ENCODE results near the gene KPNB1. TPM values are rescaled to one million over a fixed set of nuclear protein-coding genes. Genes with fewer than 3 reads are reported as not detected.
"Not testable (repeated sequence)": the region's sequence is repeated elsewhere in the genome, so short reads cannot be mapped to it uniquely, and the experiment has no call there.

Gene KPNB1
- total RNA-seq, 6 donors from 2014 or later: 162 to 223 (median 175) TPM

DNA sequence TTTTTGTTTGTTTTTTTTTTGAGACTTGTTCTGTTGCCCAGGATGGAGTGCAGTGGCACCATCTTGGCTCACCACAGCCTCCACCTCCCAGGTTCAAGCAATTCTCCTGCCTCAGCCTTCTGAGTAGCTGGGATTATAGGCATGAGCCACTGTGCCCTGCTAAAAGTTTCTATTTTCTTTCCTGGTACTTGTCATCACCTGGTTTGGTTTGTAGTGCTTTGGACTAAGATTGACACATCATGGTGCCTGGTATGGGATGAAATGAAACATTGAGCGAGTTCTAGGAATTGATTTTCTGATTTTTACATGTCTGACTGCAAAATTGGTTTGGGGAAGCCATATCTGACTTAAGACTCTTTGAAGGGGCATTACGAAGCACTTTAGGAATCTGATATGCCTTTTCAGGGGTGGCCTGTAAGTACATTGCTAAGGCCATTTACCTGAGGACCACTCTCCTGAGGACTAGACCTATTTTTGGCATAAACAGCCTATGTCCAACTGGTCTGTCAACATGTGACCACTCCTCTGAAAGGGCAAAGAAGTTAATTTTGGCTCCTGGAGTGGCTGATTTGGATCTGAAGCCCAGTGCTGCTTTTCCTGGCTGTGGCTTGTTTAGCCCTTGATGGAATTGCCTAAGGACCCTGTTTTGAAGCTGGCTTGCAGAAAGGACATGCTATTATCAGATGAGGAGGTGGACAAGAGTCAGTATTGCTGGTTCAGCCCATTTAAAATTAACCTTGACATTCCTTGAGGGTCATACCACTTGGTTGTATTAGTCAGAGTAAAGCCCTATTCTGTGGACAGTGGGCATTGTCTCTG is 25.9 kb downstream of the KPNB1 start:
- no peak for TF ChIP-seq POLR2AphosphoS5 (IDR thresholded peaks at IDR 0.05)
- no peak for TF ChIP-seq EP300 (IDR thresholded peaks at IDR 0.05)
- TF ChIP-seq, protein P1, sequence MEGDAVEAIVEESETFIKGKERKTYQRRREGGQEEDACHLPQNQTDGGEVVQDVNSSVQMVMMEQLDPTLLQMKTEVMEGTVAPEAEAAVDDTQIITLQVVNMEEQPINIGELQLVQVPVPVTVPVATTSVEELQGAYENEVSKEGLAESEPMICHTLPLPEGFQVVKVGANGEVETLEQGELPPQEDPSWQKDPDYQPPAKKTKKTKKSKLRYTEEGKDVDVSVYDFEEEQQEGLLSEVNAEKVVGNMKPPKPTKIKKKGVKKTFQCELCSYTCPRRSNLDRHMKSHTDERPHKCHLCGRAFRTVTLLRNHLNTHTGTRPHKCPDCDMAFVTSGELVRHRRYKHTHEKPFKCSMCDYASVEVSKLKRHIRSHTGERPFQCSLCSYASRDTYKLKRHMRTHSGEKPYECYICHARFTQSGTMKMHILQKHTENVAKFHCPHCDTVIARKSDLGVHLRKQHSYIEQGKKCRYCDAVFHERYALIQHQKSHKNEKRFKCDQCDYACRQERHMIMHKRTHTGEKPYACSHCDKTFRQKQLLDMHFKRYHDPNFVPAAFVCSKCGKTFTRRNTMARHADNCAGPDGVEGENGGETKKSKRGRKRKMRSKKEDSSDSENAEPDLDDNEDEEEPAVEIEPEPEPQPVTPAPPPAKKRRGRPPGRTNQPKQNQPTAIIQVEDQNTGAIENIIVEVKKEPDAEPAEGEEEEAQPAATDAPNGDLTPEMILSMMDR (IDR thresholded peaks at IDR 0.05): no peak
- TF ChIP-seq POLR2A (IDR thresholded peaks at IDR 0.05): no peak
- DNase-seq: no peak
- ATAC-seq (ENCODE audit: low FRiP score in 2 of 2): no peak
- Histone ChIP-seq H3K27ac (no peak overlapping the region), H3K4me3 (no peak overlapping the region), H3K9me3 (no peaks in the 10 kb centered on the region), H3K27me3 (no peaks in the 10 kb centered on the region), H3K4me1 (no peaks in the 10 kb centered on the region), H3K36me3 (peaks cover 90 to 100% (median 98%) of the 10 kb centered on the region in 4 donors)
- 94 to 100% methylated on average over 2 of the region's 2 CpGs for WGBS, 2 donors

DNA sequence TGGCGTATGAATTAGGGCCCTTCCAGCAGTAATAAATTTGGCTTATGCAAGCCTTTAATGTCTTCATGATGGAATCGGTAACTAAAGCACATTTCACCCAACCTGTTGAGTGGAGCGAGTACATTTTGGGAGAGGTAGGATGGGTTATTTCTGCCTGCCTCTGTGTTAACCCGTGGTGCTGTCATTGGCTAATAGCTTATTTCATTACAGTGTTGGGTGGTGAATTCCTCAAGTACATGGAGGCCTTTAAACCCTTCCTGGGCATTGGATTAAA is 26.4 kb downstream of the KPNB1 start:
- no peaks in the 10 kb centered on the region for H3K9me3 ChIP-seq
- no peaks in the 10 kb centered on the region for H3K4me1 ChIP-seq
- TF ChIP-seq EP300 (IDR thresholded peaks at IDR 0.05) (no peak), POLR2A (IDR thresholded peaks at IDR 0.05) (no peak), POLR2AphosphoS5 (IDR thresholded peaks at IDR 0.05) (no peak)
- TF ChIP-seq, protein P1 (IDR thresholded peaks at IDR 0.05): no peak
- no peaks in the 10 kb centered on the region for H3K27me3 ChIP-seq
- no peak for DNase-seq
- peaks cover 89 to 100% (median 98%) of the 10 kb centered on the region in 4 donors for H3K36me3 ChIP-seq
- H3K4me3 ChIP-seq: no peak overlapping the region
- no peak overlapping the region for H3K27ac ChIP-seq
- no peak for ATAC-seq (ENCODE audit: low FRiP score in 2 of 2)
- WGBS, 2 donors: 94 to 98% methylated on average over 4 of the region's 4 CpGs

DNA sequence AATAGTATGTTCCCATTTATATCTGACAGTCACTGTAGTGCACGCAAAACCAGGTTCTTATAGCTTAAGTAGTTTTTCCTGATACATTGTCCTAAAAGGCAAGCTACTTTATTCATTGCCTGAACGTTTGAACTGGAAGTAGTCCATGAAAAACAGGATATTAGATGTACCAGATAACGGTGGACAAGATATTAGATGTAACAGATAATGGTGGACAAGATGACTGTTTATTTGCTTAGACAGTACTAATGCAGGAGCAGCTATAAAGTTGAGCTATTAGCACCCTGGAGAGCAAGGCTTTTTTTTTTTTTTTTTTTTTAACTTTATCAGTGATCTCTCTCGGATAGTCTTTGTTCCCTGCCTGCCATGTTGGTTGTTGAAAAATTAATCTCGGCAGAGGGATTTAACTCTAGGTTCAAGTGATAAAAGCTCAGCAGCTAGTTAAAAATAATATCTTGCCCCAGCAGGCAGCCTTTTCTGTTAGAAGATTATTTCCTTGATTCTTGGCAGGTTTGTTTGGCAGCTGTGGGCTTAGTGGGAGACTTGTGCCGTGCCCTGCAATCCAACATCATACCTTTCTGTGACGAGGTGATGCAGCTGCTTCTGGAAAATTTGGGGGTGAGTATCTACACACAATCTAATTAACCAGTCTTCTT is 26.9 kb downstream of the KPNB1 start:
- Histone ChIP-seq H3K4me3 (no peak overlapping the region), H3K4me1 (no peaks in the 10 kb centered on the region), H3K27me3 (no peaks in the 10 kb centered on the region), H3K9me3 (no peaks in the 10 kb centered on the region), H3K27ac (no peak overlapping the region), H3K36me3 (peaks cover 84 to 100% (median 97%) of the 10 kb centered on the region in 4 donors)
- DNase-seq (no peak), ATAC-seq (ENCODE audit: low FRiP score in 2 of 2) (no peak)
- WGBS, 2 donors: 72% methylated on average over 7 of the region's 7 CpGs
- TF ChIP-seq EP300 (IDR thresholded peaks at IDR 0.05): no peak

GRCh38 chr17:47678196-47678595 is 28.5 kb downstream of the KPNB1 start:
- no peak for ATAC-seq (ENCODE audit: low FRiP score in 2 of 2)
- no peaks in the 10 kb centered on the region for H3K4me1 ChIP-seq
- 80 to 88% methylated on average over 7 of the region's 7 CpGs for WGBS, 2 donors

GRCh38 chr17:47682138-47682537 is 32.4 kb downstream of the KPNB1 start:
- no peak for DNase-seq
- ATAC-seq (ENCODE audit: low FRiP score in 2 of 2): no peak
- peaks cover 0 to 8% (median 2%) of the 10 kb centered on the region in 4 donors for H3K4me1 ChIP-seq
- no peaks in the 10 kb centered on the region for H3K9me3 ChIP-seq
- WGBS, 2 donors: 94 to 96% methylated on average over 2 of the region's 2 CpGs
- no peak overlapping the region for H3K4me3 ChIP-seq
- H3K27me3 ChIP-seq: no peaks in the 10 kb centered on the region
- no peak for TF ChIP-seq EP300 (IDR thresholded peaks at IDR 0.05)
- TF ChIP-seq POLR2A (IDR thresholded peaks at IDR 0.05): no peak
- no peak for TF ChIP-seq POLR2AphosphoS5 (IDR thresholded peaks at IDR 0.05)
- TF ChIP-seq, protein P1 (IDR thresholded peaks at IDR 0.05): no peak
- no peak overlapping the region for H3K27ac ChIP-seq
- peaks cover 41 to 85% (median 64%) of the 10 kb centered on the region in 4 donors for H3K36me3 ChIP-seq

More at GRCh38 chr17:47678196-47678595, 28.5 kb downstream of the KPNB1 start:
- Histone ChIP-seq H3K9me3 (no peaks in the 10 kb centered on the region), H3K27me3 (no peaks in the 10 kb centered on the region), H3K4me3 (no peak overlapping the region), H3K36me3 (peaks cover 79 to 100% (median 93%) of the 10 kb centered on the region in 4 donors), H3K27ac (no peak overlapping the region)
- no peak for DNase-seq
- TF ChIP-seq POLR2AphosphoS5 (IDR thresholded peaks at IDR 0.05) (no peak), POLR2A (IDR thresholded peaks at IDR 0.05) (no peak), EP300 (IDR thresholded peaks at IDR 0.05) (no peak)
- TF ChIP-seq, protein P1 (IDR thresholded peaks at IDR 0.05): no peak

GRCh38 chr17:47682727-47683126 is 33.0 kb downstream of the KPNB1 start:
- DNase-seq; H3K4me1 ChIP-seq; H3K27ac ChIP-seq; H3K9me3 ChIP-seq; H3K4me3 ChIP-seq; ATAC-seq (ENCODE audit: low FRiP score in 2 of 2); H3K27me3 ChIP-seq: not testable (repeated sequence)
- 77 to 79% methylated on average over 4 of the region's 4 CpGs for WGBS, 2 donors
- peaks cover 35 to 79% (median 58%) of the 10 kb centered on the region in 4 donors for H3K36me3 ChIP-seq
